ENCODE measurements around the gene MXD4. TPM values are rescaled to one million over a fixed set of nuclear protein-coding genes. Genes with fewer than 3 reads are reported as not detected.

Gene MXD4
- total and polyA plus RNA-seq, 2 donors (not counting 1 experiment from before 2014, with no cell fraction given): 67.3 to 75.3 TPM

DNA sequence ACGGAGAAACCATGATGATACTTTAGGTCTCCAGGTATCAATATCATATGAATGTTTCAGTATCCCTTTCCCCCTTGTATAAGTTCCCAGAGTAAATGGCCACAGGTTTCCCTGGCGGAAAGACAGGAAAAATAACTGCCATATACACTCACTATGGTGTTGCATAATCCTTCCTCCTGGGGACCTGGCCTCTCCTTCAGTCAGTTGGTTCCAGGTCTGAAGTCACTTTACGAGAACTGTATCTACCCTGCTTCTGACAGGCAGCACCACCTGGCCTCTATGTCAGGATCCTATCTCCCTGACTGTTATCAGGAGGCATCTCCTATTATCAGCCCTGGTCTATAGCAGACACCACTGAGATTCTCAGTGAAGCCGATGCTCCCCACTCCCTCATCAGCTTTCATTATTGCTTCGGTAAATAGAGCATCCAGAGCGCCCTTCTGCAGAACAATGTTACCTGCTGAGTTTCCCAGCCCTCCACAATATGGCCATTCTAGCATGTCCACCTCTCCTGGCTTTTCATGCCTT lies 42.6 kb downstream of the MXD4 start:
- Mint-ChIP-seq H3K27ac (no peak overlapping the region), H3K9me3 (ENCODE audit: insufficient read depth) (no peaks in the 10 kb centered on the region), H3K4me1 (peaks cover 4% of the 10 kb centered on the region), H3K4me3 (no peak overlapping the region), H3K27me3 (no peaks in the 10 kb centered on the region)
- Histone ChIP-seq H3K36me3 (replicated peaks in 1 of 2; ENCODE audit: control extremely low read depth in 1 of 2, control insufficient read depth in 1 of 2, extremely low read depth in 1 of 2, insufficient read depth in 2 of 2, low read length in 1 of 2) (peaks cover 0 to 9% of the 10 kb centered on the region in 2 experiments), H3K27me3 (replicated peaks in 1 of 4; ENCODE audit: control extremely low read depth in 1 of 4, control insufficient read depth in 3 of 4, insufficient read depth in 4 of 4, low read length in 3 of 4) (no peaks in the 10 kb centered on the region), H3K9me3 (ENCODE audit: control extremely low read depth in 1 of 3, control insufficient read depth in 2 of 3, insufficient read depth in 1 of 3, low read length in 2 of 3) (no peaks in the 10 kb centered on the region), H3K27ac (ENCODE audit: low read length in 2 of 2) (no peak overlapping the region), H3K4me1 (ENCODE audit: control insufficient read depth in 2 of 2, insufficient read depth in 2 of 2, low read length in 2 of 2) (peaks cover 0 to 5% of the 10 kb centered on the region in 2 donors), H4K20me1 (ENCODE audit: control insufficient read depth, insufficient read depth, low read length, poor library complexity, severe bottlenecking) (no peaks in the 10 kb centered on the region), H3K9ac (ENCODE audit: low read length) (no peak overlapping the region), H3K4me3 (ENCODE audit: control extremely low read depth in 1 of 5, extremely low read depth in 1 of 5, insufficient read depth in 1 of 5, low read depth in 2 of 5, low read length in 4 of 5) (no peak overlapping the region), H3K4me2 (replicated peaks; ENCODE audit: low read depth, low read length, poor library complexity, severe bottlenecking) (no peak overlapping the region), H3K79me2 (ENCODE audit: control insufficient read depth, insufficient read depth, low read length) (no peaks in the 10 kb centered on the region), H2AFZ (ENCODE audit: insufficient read depth, low read depth, low read length, poor library complexity, severe bottlenecking) (no peak overlapping the region)
- CTCF ChIA-PET: interaction anchor here (0.6 to 4.9 kb wide), 40 partner anchors 9 to 508 kb away, joined by 3 to 54 read pairs (median 4); partner anchors contain the start of genes CFAP99, FAM193A, HAUS3 and MXD4
- WGBS (ENCODE audit: insufficient coverage): 99% methylated on average over 6 of the region's 6 CpGs
- ATAC-seq (ENCODE audit: low read depth): no peak
- intact Hi-C loops (cut with micrococcal nuclease): no loop called here
- POLR2A ChIA-PET: interaction anchor here (1.4 kb wide), 1 partner anchor 22 kb away, joined by 3 read pairs; the partner anchor contains the start of genes HAUS3 and POLN
- DNase-seq: no peak
- TF ChIP-seq EZH2 (IDR thresholded peaks at IDR 0.05; ENCODE audit: borderline replicate concordance, insufficient read depth, low read depth, low read length, poor library complexity, severe bottlenecking): no peak
- TF ChIP-seq, protein P1, sequence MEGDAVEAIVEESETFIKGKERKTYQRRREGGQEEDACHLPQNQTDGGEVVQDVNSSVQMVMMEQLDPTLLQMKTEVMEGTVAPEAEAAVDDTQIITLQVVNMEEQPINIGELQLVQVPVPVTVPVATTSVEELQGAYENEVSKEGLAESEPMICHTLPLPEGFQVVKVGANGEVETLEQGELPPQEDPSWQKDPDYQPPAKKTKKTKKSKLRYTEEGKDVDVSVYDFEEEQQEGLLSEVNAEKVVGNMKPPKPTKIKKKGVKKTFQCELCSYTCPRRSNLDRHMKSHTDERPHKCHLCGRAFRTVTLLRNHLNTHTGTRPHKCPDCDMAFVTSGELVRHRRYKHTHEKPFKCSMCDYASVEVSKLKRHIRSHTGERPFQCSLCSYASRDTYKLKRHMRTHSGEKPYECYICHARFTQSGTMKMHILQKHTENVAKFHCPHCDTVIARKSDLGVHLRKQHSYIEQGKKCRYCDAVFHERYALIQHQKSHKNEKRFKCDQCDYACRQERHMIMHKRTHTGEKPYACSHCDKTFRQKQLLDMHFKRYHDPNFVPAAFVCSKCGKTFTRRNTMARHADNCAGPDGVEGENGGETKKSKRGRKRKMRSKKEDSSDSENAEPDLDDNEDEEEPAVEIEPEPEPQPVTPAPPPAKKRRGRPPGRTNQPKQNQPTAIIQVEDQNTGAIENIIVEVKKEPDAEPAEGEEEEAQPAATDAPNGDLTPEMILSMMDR (IDR thresholded peaks at IDR 0.05): no peak

DNA sequence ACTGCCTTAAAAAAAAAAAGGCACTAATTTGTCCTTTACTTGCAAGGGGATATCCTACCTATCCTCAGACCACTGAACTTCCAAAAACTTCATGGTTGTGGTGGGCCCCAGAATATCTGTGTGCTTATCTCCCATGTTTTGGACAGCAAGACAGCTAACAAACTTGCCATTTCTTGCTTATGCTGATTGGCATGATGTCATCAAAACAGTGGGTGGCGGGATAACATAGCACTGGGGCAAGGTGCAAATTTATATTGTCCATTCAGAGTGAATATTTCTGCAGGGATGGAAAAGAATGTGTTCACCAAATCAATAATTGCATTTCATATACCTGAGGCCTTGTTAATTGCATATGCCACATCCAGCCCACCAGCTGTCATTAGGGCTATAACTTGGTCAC lies 43.5 kb downstream of the MXD4 start:
- H3K27ac ChIP-seq (ENCODE audit: low read length in 2 of 2): no peak overlapping the region
- Mint-ChIP-seq H3K4me3 (no peak overlapping the region), H3K27ac (no peak overlapping the region), H3K9me3 (ENCODE audit: insufficient read depth) (no peaks in the 10 kb centered on the region), H3K27me3 (no peaks in the 10 kb centered on the region), H3K4me1 (peaks cover 4% of the 10 kb centered on the region)
- no peak overlapping the region for H2AFZ ChIP-seq (ENCODE audit: insufficient read depth, low read depth, low read length, poor library complexity, severe bottlenecking)
- POLR2A ChIA-PET: interaction anchor here (0.6 kb wide), 1 partner anchor 381 kb away, joined by 3 read pairs; no protein-coding TSS in a partner anchor
- H3K4me3 ChIP-seq (ENCODE audit: control extremely low read depth in 1 of 5, extremely low read depth in 1 of 5, insufficient read depth in 1 of 5, low read depth in 2 of 5, low read length in 4 of 5): no peak overlapping the region
- whole genome bisulfite sequencing (ENCODE audit: insufficient coverage): no CpG with 5 or more reads among the region's 1 CpG
- intact Hi-C loops (cut with micrococcal nuclease): no loop called here
- no peak overlapping the region for H3K9ac ChIP-seq (ENCODE audit: low read length)
- TF ChIP-seq EZH2 (IDR thresholded peaks at IDR 0.05; ENCODE audit: borderline replicate concordance, insufficient read depth, low read depth, low read length, poor library complexity, severe bottlenecking): no peak
- TF ChIP-seq, protein P1 (IDR thresholded peaks at IDR 0.05): no peak
- no peaks in the 10 kb centered on the region for H4K20me1 ChIP-seq (ENCODE audit: control insufficient read depth, insufficient read depth, low read length, poor library complexity, severe bottlenecking)
- H3K79me2 ChIP-seq (ENCODE audit: control insufficient read depth, insufficient read depth, low read length): no peaks in the 10 kb centered on the region
- H3K4me1 ChIP-seq (ENCODE audit: control insufficient read depth in 2 of 2, insufficient read depth in 2 of 2, low read length in 2 of 2): peaks cover 0 to 5% of the 10 kb centered on the region in 2 donors
- CTCF ChIA-PET: interaction anchor here (1.9 to 4.9 kb wide), 5 partner anchors 21 to 294 kb away, joined by 6 to 54 read pairs (median 43); partner anchors contain the start of genes HAUS3 and POLN
- H3K36me3 ChIP-seq (replicated peaks in 1 of 2; ENCODE audit: control extremely low read depth in 1 of 2, control insufficient read depth in 1 of 2, extremely low read depth in 1 of 2, insufficient read depth in 2 of 2, low read length in 1 of 2): peaks cover 0 to 7% of the 10 kb centered on the region in 2 experiments
- no peak overlapping the region for H3K4me2 ChIP-seq (replicated peaks; ENCODE audit: low read depth, low read length, poor library complexity, severe bottlenecking)
- H3K9me3 ChIP-seq (ENCODE audit: control extremely low read depth in 1 of 3, control insufficient read depth in 2 of 3, insufficient read depth in 1 of 3, low read length in 2 of 3): no peaks in the 10 kb centered on the region
- DNase-seq: no peak
- ATAC-seq (ENCODE audit: low read depth): no peak
- H3K27me3 ChIP-seq (replicated peaks in 1 of 4; ENCODE audit: control extremely low read depth in 1 of 4, control insufficient read depth in 3 of 4, insufficient read depth in 4 of 4, low read length in 3 of 4): no peaks in the 10 kb centered on the region

Measured in B cell (primary cell).